ENCODE results near the gene LILRA6.
"Not testable (repeated sequence)": the region's sequence is repeated elsewhere in the genome, so short reads cannot be mapped to it uniquely, and the experiment has no call there.

Gene LILRA6

GRCh38 chr19:54247106-54247930 is 4.7 kb upstream of the LILRA6 start:
- H3K4me3 ChIP-seq (ENCODE audit: insufficient read depth, low read length, poor library complexity, severe bottlenecking) = no peak overlapping the region
- TF ChIP-seq CTCF (IDR thresholded peaks at IDR 0.05; ENCODE audit: insufficient read depth, low read length, poor library complexity, severe bottlenecking) (no peak), EZH2phosphoT487 (conservative IDR thresholded peaks at IDR 0.05; ENCODE audit: low read length) (no peak)
- H4K20me1 ChIP-seq (ENCODE audit: low read depth, low read length) = no peaks in the 10 kb centered on the region

GRCh38 chr19:54245936-54246335 is 3.3 kb upstream of the LILRA6 start:
- H3K9me2 ChIP-seq (replicated peaks; ENCODE audit: insufficient read depth, low read length) = no peaks in the 10 kb centered on the region
- H3K4me2 ChIP-seq (ENCODE audit: low read depth, low read length, poor library complexity, severe bottlenecking) = no peak overlapping the region
- H4K20me1 ChIP-seq (ENCODE audit: low read depth, low read length) = no peaks in the 10 kb centered on the region
- H3K27me3 ChIP-seq (ENCODE audit: low read length) = no peaks in the 10 kb centered on the region
- TF ChIP-seq CTCF (IDR thresholded peaks at IDR 0.05; ENCODE audit: insufficient read depth, low read length, poor library complexity, severe bottlenecking) (no peak), EZH2phosphoT487 (conservative IDR thresholded peaks at IDR 0.05; ENCODE audit: low read length) (no peak)
- no peak overlapping the region for H3K9ac ChIP-seq (ENCODE audit: low read length)
- no peaks in the 10 kb centered on the region for H3K9me3 ChIP-seq (ENCODE audit: insufficient read depth, low read length)
- H3K27ac ChIP-seq (ENCODE audit: low read depth, low read length) = no peak overlapping the region
- H3K79me2 ChIP-seq (ENCODE audit: insufficient read depth, low read length) = no peaks in the 10 kb centered on the region
- H3K36me3 ChIP-seq (ENCODE audit: low read length) = no peaks in the 10 kb centered on the region
- H2AFZ ChIP-seq (ENCODE audit: low read depth, low read length, severe bottlenecking) = no peak overlapping the region
- H3F3A ChIP-seq (ENCODE audit: insufficient read depth) = no peaks in the 10 kb centered on the region
- H3K4me3 ChIP-seq (ENCODE audit: insufficient read depth, low read length, poor library complexity, severe bottlenecking) = no peak overlapping the region

More at GRCh38 chr19:54247106-54247930, 4.7 kb upstream of the LILRA6 start:
- Histone ChIP-seq H3K27me3 (ENCODE audit: low read length) (no peaks in the 10 kb centered on the region), H3K9me3 (ENCODE audit: insufficient read depth, low read length) (no peaks in the 10 kb centered on the region), H3K9me2 (replicated peaks; ENCODE audit: insufficient read depth, low read length) (no peaks in the 10 kb centered on the region), H3F3A (ENCODE audit: insufficient read depth) (no peaks in the 10 kb centered on the region), H2AFZ (ENCODE audit: low read depth, low read length, severe bottlenecking) (no peak overlapping the region), H3K9ac (ENCODE audit: low read length) (no peak overlapping the region), H3K79me2 (ENCODE audit: insufficient read depth, low read length) (no peaks in the 10 kb centered on the region), H3K4me2 (ENCODE audit: low read depth, low read length, poor library complexity, severe bottlenecking) (no peak overlapping the region), H3K27ac (ENCODE audit: low read depth, low read length) (no peak overlapping the region), H3K36me3 (ENCODE audit: low read length) (no peaks in the 10 kb centered on the region)

- H3K79me2 ChIP-seq (ENCODE audit: insufficient read depth, low read length); H3K9me2 ChIP-seq (replicated peaks; ENCODE audit: insufficient read depth, low read length); H3K9me3 ChIP-seq (ENCODE audit: insufficient read depth, low read length); H3F3A ChIP-seq (ENCODE audit: insufficient read depth); H2AFZ ChIP-seq (ENCODE audit: low read depth, low read length, severe bottlenecking); H3K36me3 ChIP-seq (ENCODE audit: low read length); H3K27me3 ChIP-seq (ENCODE audit: low read length); H3K4me3 ChIP-seq (ENCODE audit: insufficient read depth, low read length, poor library complexity, severe bottlenecking); H3K9ac ChIP-seq (ENCODE audit: low read length); H3K27ac ChIP-seq (ENCODE audit: low read depth, low read length); H4K20me1 ChIP-seq (ENCODE audit: low read depth, low read length); H3K4me2 ChIP-seq (ENCODE audit: low read depth, low read length, poor library complexity, severe bottlenecking): not testable (repeated sequence)
Observed at GRCh38 chr19:54243809-54244208, 1.2 kb upstream of the LILRA6 start.

GRCh38 chr19:54242234-54242633 is 356 bp downstream of the LILRA6 start:
- H3K4me3 ChIP-seq (ENCODE audit: insufficient read depth, low read length, poor library complexity, severe bottlenecking); H3K9me2 ChIP-seq (replicated peaks; ENCODE audit: insufficient read depth, low read length); H3K9me3 ChIP-seq (ENCODE audit: insufficient read depth, low read length); H3F3A ChIP-seq (ENCODE audit: insufficient read depth); H3K27me3 ChIP-seq (ENCODE audit: low read length); H4K20me1 ChIP-seq (ENCODE audit: low read depth, low read length); H3K36me3 ChIP-seq (ENCODE audit: low read length); H3K9ac ChIP-seq (ENCODE audit: low read length); H3K79me2 ChIP-seq (ENCODE audit: insufficient read depth, low read length); H3K27ac ChIP-seq (ENCODE audit: low read depth, low read length); H3K4me2 ChIP-seq (ENCODE audit: low read depth, low read length, poor library complexity, severe bottlenecking); H2AFZ ChIP-seq (ENCODE audit: low read depth, low read length, severe bottlenecking): not testable (repeated sequence)

GRCh38 chr19:54240372-54241336 is 1.9 kb downstream of the LILRA6 start:
- not testable (repeated sequence) for H3K79me2 ChIP-seq (ENCODE audit: insufficient read depth, low read length)

More at GRCh38 chr19:54240372-54241336, 1.9 kb downstream of the LILRA6 start:
- not testable (repeated sequence) for H2AFZ ChIP-seq (ENCODE audit: low read depth, low read length, severe bottlenecking); H3K9me3 ChIP-seq (ENCODE audit: insufficient read depth, low read length); H3K36me3 ChIP-seq (ENCODE audit: low read length); H3K27me3 ChIP-seq (ENCODE audit: low read length); H3K27ac ChIP-seq (ENCODE audit: low read depth, low read length); H3K9me2 ChIP-seq (replicated peaks; ENCODE audit: insufficient read depth, low read length); H3K9ac ChIP-seq (ENCODE audit: low read length); H3K4me2 ChIP-seq (ENCODE audit: low read depth, low read length, poor library complexity, severe bottlenecking); H4K20me1 ChIP-seq (ENCODE audit: low read depth, low read length); H3F3A ChIP-seq (ENCODE audit: insufficient read depth); H3K4me3 ChIP-seq (ENCODE audit: insufficient read depth, low read length, poor library complexity, severe bottlenecking)
